ENCODE data around the gene ARRDC1. TPM values are rescaled to one million over a fixed set of nuclear protein-coding genes. Genes with fewer than 3 reads are reported as not detected.

The ARRDC1 gene
- polyA plus RNA-seq, 2 of the 4 experiments (the other 2 are of a cell fraction): 20.7 to 22.5 TPM

DNA sequence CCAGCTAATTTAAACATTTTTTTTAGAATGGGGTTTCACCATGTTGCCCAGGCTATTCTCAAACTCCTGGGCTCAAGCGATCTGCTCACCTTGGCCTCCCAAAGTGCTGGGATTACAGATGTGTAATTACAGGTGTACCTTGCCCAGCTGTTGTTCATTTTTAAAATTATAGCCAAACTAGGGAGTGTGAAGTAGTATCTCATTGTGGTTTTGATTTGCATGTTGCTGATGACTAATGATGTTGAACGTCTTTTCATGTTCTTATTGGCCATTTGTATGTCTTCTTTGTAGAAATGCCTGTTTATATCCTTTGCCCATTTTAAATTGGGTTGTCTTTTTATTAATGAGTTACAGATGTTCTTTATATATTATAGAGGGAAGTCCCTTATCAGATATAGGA is 44.8 kb downstream of the ARRDC1 start:
- ChIA-PET POLR2A (no interaction called here), CTCF (interaction anchor here (0.8 to 1.0 kb wide), 2 partner anchors 9 to 21 kb away, joined by 3 read pairs; no protein-coding TSS in a partner anchor)
- no peak for TF ChIP-seq ZC3H11A (IDR thresholded peaks at IDR 0.05)
- no peak for TF ChIP-seq POLR2AphosphoS2 (conservative IDR thresholded peaks at IDR 0.05; ENCODE audit: low read length)
- TF ChIP-seq MAZ (IDR thresholded peaks at IDR 0.05; ENCODE audit: borderline replicate concordance, low read depth, low read length): no peak
- WGBS (ENCODE audit: missing lambda C conversion rate): 90% methylated on average over 2 of the region's 2 CpGs
- no peak overlapping the region for H3K4me3 ChIP-seq
- FAIRE-seq: no peak
- no peak overlapping the region for H3K27ac ChIP-seq
- no peaks in the 10 kb centered on the region for H3K4me1 ChIP-seq
- no peak for ATAC-seq
- no peak overlapping the region for H3K4me2 ChIP-seq
- no peaks in the 10 kb centered on the region for H3K9me3 ChIP-seq
- no peak for DNase-seq (ENCODE audit: low read depth in 1 of 2, low spot score in 1 of 2)

DNA sequence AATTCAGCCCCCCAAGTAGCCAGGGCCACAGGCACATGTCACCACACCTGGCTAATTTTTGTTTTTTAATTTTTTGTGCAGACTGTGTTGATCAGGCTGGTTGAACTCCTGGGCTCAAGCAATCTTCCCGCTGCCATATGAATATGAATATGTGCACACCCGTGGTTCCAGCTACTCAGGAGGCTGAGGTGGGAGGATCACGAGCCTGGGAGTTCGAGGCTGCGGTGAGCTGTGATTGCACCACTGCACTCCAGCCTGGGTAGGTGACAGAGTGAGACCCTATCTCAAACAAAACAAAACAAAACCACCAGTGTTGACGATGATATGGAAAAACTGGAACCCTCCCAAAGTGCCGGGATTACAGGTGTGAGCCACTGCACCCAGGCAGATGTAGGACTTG is 45.3 kb downstream of the ARRDC1 start:
- 92% methylated on average over 7 of the region's 7 CpGs for WGBS (ENCODE audit: missing lambda C conversion rate)

DNA sequence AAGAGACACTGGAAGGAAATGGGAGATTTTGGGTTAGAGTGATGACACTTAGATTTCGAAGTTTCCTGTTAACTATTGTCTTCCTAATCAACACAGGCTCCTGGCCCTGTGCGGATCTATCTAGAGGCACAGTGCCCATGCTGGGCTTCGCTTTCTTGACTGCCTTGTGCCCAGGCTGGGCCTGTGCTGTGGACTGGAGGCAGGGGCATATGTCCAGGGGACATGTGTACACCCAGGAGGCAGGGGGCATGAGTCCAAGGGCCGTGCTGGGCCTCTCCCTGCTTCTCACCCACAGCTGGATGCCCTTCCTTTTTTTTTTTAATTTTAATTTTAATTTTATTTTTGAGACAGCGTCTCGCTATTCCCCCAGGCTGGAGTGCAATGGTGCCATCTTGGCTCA is 50.9 kb downstream of the ARRDC1 start:
- Histone ChIP-seq H3K4me2 (no peak overlapping the region), H3K4me3 (no peak overlapping the region), H3K27ac (no peak overlapping the region), H3K4me1 (no peaks in the 10 kb centered on the region), H3K9me3 (no peaks in the 10 kb centered on the region)
- TF ChIP-seq CBX2 (IDR thresholded peaks at IDR 0.05; ENCODE audit: borderline replicate concordance, low read depth) (no peak), KDM5A (IDR thresholded peaks at IDR 0.05) (no peak), FOSB (CRISPR knock-in tag; IDR thresholded peaks at IDR 0.05) (no peak), EP300 (IDR thresholded peaks at IDR 0.05) (no peak), NFE2L2 (conservative IDR thresholded peaks at IDR 0.05; ENCODE audit: low read length) (no peak), HDAC2 (IDR thresholded peaks at IDR 0.05) (no peak), HOXB5 (CRISPR knock-in tag; IDR thresholded peaks at IDR 0.05) (no peak), HOXB13 (CRISPR knock-in tag; IDR thresholded peaks at IDR 0.05; ENCODE audit: low read depth) (no peak), MAZ (IDR thresholded peaks at IDR 0.05; ENCODE audit: borderline replicate concordance, low read depth, low read length) (no peak), RARB (CRISPR knock-in tag; IDR thresholded peaks at IDR 0.05) (no peak), NR3C1 (IDR thresholded peaks at IDR 0.05) (no peak), ZC3H11A (IDR thresholded peaks at IDR 0.05) (no peak), NPAS2 (CRISPR knock-in tag; IDR thresholded peaks at IDR 0.05; ENCODE audit: borderline replicate concordance) (no peak), ZSCAN20 (CRISPR knock-in tag; IDR thresholded peaks at IDR 0.05) (no peak), TFCP2L1 (CRISPR knock-in tag; IDR thresholded peaks at IDR 0.05) (no peak), RFX5 (IDR thresholded peaks at IDR 0.05) (no peak)
- TF ChIP-seq, protein P1, sequence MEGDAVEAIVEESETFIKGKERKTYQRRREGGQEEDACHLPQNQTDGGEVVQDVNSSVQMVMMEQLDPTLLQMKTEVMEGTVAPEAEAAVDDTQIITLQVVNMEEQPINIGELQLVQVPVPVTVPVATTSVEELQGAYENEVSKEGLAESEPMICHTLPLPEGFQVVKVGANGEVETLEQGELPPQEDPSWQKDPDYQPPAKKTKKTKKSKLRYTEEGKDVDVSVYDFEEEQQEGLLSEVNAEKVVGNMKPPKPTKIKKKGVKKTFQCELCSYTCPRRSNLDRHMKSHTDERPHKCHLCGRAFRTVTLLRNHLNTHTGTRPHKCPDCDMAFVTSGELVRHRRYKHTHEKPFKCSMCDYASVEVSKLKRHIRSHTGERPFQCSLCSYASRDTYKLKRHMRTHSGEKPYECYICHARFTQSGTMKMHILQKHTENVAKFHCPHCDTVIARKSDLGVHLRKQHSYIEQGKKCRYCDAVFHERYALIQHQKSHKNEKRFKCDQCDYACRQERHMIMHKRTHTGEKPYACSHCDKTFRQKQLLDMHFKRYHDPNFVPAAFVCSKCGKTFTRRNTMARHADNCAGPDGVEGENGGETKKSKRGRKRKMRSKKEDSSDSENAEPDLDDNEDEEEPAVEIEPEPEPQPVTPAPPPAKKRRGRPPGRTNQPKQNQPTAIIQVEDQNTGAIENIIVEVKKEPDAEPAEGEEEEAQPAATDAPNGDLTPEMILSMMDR (IDR thresholded peaks at IDR 0.05): no peak
- POLR2A ChIA-PET: interaction anchor here (0.7 kb wide), 1 partner anchor 13 kb away, joined by 3 read pairs; no protein-coding TSS in a partner anchor
- no peak for DNase-seq (ENCODE audit: low read depth in 1 of 2, low spot score in 1 of 2)
- CTCF ChIA-PET: interaction anchor here (1.1 to 1.6 kb wide), 2 partner anchors 8 to 15 kb away, joined by 4 to 6 read pairs; no protein-coding TSS in a partner anchor
- 95% methylated on average over 6 of the region's 6 CpGs for WGBS (ENCODE audit: missing lambda C conversion rate)
- no peak for FAIRE-seq
- no peak for ATAC-seq

More for the DNA sequence above, 45.3 kb downstream of the ARRDC1 start:
- POLR2A ChIA-PET: no interaction called here
- TF ChIP-seq, protein P2, sequence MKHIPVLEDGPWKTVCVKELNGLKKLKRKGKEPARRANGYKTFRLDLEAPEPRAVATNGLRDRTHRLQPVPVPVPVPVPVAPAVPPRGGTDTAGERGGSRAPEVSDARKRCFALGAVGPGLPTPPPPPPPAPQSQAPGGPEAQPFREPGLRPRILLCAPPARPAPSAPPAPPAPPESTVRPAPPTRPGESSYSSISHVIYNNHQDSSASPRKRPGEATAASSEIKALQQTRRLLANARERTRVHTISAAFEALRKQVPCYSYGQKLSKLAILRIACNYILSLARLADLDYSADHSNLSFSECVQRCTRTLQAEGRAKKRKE (CRISPR knock-in tag; IDR thresholded peaks at IDR 0.05; ENCODE audit: low read depth): no peak
- no peak for TF ChIP-seq RNF2 (IDR thresholded peaks at IDR 0.05; ENCODE audit: borderline replicate concordance, low read depth)
- no peak for TF ChIP-seq CBX8 (IDR thresholded peaks at IDR 0.05)
- TF ChIP-seq, protein P3, sequence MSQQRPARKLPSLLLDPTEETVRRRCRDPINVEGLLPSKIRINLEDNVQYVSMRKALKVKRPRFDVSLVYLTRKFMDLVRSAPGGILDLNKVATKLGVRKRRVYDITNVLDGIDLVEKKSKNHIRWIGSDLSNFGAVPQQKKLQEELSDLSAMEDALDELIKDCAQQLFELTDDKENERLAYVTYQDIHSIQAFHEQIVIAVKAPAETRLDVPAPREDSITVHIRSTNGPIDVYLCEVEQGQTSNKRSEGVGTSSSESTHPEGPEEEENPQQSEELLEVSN (IDR thresholded peaks at IDR 0.05; ENCODE audit: borderline replicate concordance, low read depth): no peak
- no peak for TF ChIP-seq HOXB13 (CRISPR knock-in tag; IDR thresholded peaks at IDR 0.05; ENCODE audit: low read depth)
- TF ChIP-seq CHD2 (IDR thresholded peaks at IDR 0.05; ENCODE audit: low read length, partially characterized antibody): no peak
- TF ChIP-seq MAFK (IDR thresholded peaks at IDR 0.05; ENCODE audit: partially characterized antibody): no peak
- TF ChIP-seq, protein P4, sequence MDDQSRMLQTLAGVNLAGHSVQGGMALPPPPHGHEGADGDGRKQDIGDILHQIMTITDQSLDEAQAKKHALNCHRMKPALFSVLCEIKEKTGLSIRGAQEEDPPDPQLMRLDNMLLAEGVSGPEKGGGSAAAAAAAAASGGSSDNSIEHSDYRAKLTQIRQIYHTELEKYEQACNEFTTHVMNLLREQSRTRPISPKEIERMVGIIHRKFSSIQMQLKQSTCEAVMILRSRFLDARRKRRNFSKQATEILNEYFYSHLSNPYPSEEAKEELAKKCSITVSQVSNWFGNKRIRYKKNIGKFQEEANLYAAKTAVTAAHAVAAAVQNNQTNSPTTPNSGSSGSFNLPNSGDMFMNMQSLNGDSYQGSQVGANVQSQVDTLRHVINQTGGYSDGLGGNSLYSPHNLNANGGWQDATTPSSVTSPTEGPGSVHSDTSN (IDR thresholded peaks at IDR 0.05): no peak
- no peak for TF ChIP-seq ZNF302 (CRISPR knock-in tag; IDR thresholded peaks at IDR 0.05)
- TF ChIP-seq, protein P5, sequence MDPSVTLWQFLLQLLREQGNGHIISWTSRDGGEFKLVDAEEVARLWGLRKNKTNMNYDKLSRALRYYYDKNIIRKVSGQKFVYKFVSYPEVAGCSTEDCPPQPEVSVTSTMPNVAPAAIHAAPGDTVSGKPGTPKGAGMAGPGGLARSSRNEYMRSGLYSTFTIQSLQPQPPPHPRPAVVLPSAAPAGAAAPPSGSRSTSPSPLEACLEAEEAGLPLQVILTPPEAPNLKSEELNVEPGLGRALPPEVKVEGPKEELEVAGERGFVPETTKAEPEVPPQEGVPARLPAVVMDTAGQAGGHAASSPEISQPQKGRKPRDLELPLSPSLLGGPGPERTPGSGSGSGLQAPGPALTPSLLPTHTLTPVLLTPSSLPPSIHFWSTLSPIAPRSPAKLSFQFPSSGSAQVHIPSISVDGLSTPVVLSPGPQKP (IDR thresholded peaks at IDR 0.05; ENCODE audit: low read depth, low read length): no peak
- TF ChIP-seq, protein P6, sequence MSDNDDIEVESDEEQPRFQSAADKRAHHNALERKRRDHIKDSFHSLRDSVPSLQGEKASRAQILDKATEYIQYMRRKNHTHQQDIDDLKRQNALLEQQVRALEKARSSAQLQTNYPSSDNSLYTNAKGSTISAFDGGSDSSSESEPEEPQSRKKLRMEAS (IDR thresholded peaks at IDR 0.05): no peak
- TF ChIP-seq HOXA7 (CRISPR knock-in tag; IDR thresholded peaks at IDR 0.05): no peak
- TF ChIP-seq JUN (IDR thresholded peaks at IDR 0.05): no peak
- TF ChIP-seq HOXB5 (CRISPR knock-in tag; IDR thresholded peaks at IDR 0.05): no peak
- TF ChIP-seq TP53 (CRISPR knock-in tag; IDR thresholded peaks at IDR 0.05): no peak
- TF ChIP-seq, protein P7, sequence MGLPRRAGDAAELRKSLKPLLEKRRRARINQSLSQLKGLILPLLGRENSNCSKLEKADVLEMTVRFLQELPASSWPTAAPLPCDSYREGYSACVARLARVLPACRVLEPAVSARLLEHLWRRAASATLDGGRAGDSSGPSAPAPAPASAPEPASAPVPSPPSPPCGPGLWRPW (IDR thresholded peaks at IDR 0.05): no peak
- Histone ChIP-seq H3K4me1 (no peaks in the 10 kb centered on the region), H3K4me3 (no peak overlapping the region), H3K9me3 (no peaks in the 10 kb centered on the region), H3K27ac (no peak overlapping the region), H3K4me2 (no peak overlapping the region)
- CTCF ChIA-PET: no interaction called here
- DNase-seq (ENCODE audit: low read depth in 1 of 2, low spot score in 1 of 2) (no peak), FAIRE-seq (no peak), ATAC-seq (no peak)

All from A549 (cell line).